Spleen (tissue), 7 donors: ENCODE results near the gene TMEM121.

Experiments
- POLR2A ChIP-seq, 3 donors: fragments of 450-650 bp; IDR thresholded peaks; one replicate each; pipeline ENCODE4 v1.5.1; 2017; ENCODE audit warnings: antibody characterized with exemption in 3 of 3, mild to moderate bottlenecking in 1 of 3
- TF ChIP-seq, protein P1 (sequence below), 11 experiments: fragments of 200-600 bp in 7 of 11; fragments of 450-650 bp in 4 of 11; sonication (generic) in 4 of 11; IDR thresholded peaks in 8 of 11; conservative IDR thresholded peaks in 3 of 11; 1 replicate in 7 of 11; 2 replicates in 4 of 11; pipeline versions ENCODE4 v1.4.0 to v1.8.0; 2016 to 2021; ENCODE audit warnings: antibody characterized with exemption in 11 of 11, inconsistent platforms in 4 of 11, mild to moderate bottlenecking in 1 of 11
- donor health status: DM: no; HTN: no; CAD: no; lungs with moderate emphysema.
- donor health status: DM: no; HTN: no; CAD: no.
- donor health status: DM: no; HTN: no; CAD: no.

DNA sequence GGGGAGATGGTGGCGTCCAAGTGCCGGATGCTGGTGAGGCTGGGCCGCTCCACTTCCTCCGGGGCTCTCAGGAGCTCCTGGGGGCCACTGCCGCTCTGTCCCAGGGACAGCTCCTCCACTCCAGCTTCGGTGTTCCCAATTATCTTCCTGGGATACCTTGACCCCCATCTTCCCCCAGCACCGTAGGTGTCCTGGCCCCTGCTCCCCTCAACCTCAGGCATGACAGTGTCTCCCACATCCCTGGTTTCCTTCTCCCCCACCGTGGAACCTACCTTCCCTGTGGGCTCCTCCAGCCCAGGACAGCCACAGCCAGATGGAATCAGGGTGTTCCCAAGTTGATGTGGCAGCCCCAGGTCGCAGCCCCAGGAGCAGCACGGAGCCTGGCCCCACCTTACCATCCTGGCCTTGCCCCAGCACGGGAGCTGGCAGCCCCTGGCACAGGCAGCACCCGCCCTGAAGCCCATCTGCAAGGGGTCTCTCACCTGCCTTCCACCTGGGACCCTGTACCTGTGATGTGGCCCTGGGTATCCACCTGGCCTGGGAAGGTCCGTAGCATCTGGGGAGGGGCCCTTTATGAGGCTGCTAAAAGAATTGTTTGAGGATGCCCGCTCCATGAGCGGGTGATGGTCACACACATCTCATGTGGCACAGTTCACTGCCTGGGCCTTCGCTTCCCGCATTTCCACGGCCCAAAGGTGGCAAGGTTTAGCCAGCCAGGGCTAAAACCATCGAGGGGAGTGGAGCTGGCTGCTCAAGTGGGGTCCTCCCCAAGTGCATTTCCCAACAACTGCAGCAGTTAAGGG, 4.1 kb downstream of the TMEM121 start:
- TF ChIP-seq, protein P1, sequence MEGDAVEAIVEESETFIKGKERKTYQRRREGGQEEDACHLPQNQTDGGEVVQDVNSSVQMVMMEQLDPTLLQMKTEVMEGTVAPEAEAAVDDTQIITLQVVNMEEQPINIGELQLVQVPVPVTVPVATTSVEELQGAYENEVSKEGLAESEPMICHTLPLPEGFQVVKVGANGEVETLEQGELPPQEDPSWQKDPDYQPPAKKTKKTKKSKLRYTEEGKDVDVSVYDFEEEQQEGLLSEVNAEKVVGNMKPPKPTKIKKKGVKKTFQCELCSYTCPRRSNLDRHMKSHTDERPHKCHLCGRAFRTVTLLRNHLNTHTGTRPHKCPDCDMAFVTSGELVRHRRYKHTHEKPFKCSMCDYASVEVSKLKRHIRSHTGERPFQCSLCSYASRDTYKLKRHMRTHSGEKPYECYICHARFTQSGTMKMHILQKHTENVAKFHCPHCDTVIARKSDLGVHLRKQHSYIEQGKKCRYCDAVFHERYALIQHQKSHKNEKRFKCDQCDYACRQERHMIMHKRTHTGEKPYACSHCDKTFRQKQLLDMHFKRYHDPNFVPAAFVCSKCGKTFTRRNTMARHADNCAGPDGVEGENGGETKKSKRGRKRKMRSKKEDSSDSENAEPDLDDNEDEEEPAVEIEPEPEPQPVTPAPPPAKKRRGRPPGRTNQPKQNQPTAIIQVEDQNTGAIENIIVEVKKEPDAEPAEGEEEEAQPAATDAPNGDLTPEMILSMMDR (IDR thresholded peaks at IDR 0.05 in 8 of 11, conservative IDR thresholded peaks at IDR 0.05 in 3 of 11) = no peak
- no peak for TF ChIP-seq POLR2A (IDR thresholded peaks at IDR 0.05)
